B cell (primary cell): ENCODE measurements around the gene TFDP1. TPM values are rescaled to one million over a fixed set of nuclear protein-coding genes. Genes with fewer than 3 reads are reported as not detected.

ENCODE experiments used
- ATAC-seq: fragments of 200-7000 bp; cut with Tn5 transposase; one replicate; pipeline ENCODE4 v1.10.0; 2021; ENCODE audit warnings: low read depth, mild to moderate bottlenecking, moderate number of reproducible peaks, moderate library complexity
- CTCF ChIA-PET: fragments of 350-600 bp; sonication (Branson Sonifier 250); formaldehyde crosslinking; loops from one replicate; lab custom pipeline; 2021; ENCODE audit warnings: antibody characterized with exemption, inconsistent platforms; lab: Charles Lee
- POLR2A ChIA-PET: fragments of 350-600 bp; sonication (Branson Sonifier 250); formaldehyde crosslinking; loops from one replicate; lab custom pipeline; 2021; ENCODE audit warnings: antibody characterized with exemption; lab: Charles Lee
- DNase-seq: peaks from one replicate; pipeline ENCODE4 v3.0.0; 2013
- H2AFZ ChIP-seq: 2 replicates; pipeline ENCODE4 v1.6.1; 2012; ENCODE audit warnings: mild to moderate bottlenecking, low read depth, low read length; ENCODE audit not compliant: insufficient read depth, poor library complexity, severe bottlenecking
- H3K27ac ChIP-seq, 2 donors: 1 replicate in 1 of 2; 2 replicates in 1 of 2; pipeline ENCODE4 v1.5.1; 2012 to 2013; ENCODE audit warnings: low read length in 2 of 2, mild to moderate bottlenecking in 2 of 2, moderate library complexity in 1 of 2
- H3K27me3 ChIP-seq, 4 experiments: fragments of 200-600 bp in 1 of 4; sonication (generic) in 1 of 4; replicated peaks in 1 of 4; 1 replicate in 2 of 4; 2 replicates in 2 of 4; pipeline versions ENCODE4 v1.6.1 to v1.7.0; 2013 to 2016; ENCODE audit warnings: low read length in 3 of 4, mild to moderate bottlenecking in 2 of 4, mixed read lengths in 1 of 4, moderate library complexity in 1 of 4; ENCODE audit not compliant: insufficient read depth in 4 of 4, control insufficient read depth in 3 of 4; ENCODE audit errors: control extremely low read depth in 1 of 4
- H3K36me3 ChIP-seq, 2 experiments: replicated peaks in 1 of 2; 1 replicate in 1 of 2; 2 replicates in 1 of 2; pipeline versions ENCODE4 v1.6.1 to v1.7.1; 2013; ENCODE audit warnings: low read length in 1 of 2; ENCODE audit not compliant: insufficient read depth in 2 of 2, control insufficient read depth in 1 of 2; ENCODE audit errors: control extremely low read depth in 1 of 2, extremely low read depth in 1 of 2
- H3K4me1 ChIP-seq, 2 donors: fragments of 200-600 bp in 1 of 2; sonication (generic) in 1 of 2; 1 replicate in 1 of 2; 2 replicates in 1 of 2; pipeline versions ENCODE4 v1.5.1 to v1.6.1; 2013 to 2017; ENCODE audit warnings: low read length in 2 of 2; ENCODE audit not compliant: control insufficient read depth in 2 of 2, insufficient read depth in 2 of 2
- H3K4me2 ChIP-seq: replicated peaks from 2 replicates; pipeline ENCODE3; 2012; ENCODE audit warnings: mild to moderate bottlenecking, low read depth, low read length; ENCODE audit not compliant: poor library complexity, severe bottlenecking
- H3K4me3 ChIP-seq, 5 experiments: fragments of 200-600 bp in 1 of 5; sonication (generic) in 1 of 5; 1 replicate in 3 of 5; 2 replicates in 2 of 5; pipeline versions ENCODE4 v1.5.1 to v1.7.0; 2011 to 2016; ENCODE audit warnings: low read length in 4 of 5, mild to moderate bottlenecking in 4 of 5, low read depth in 2 of 5, control low read depth in 1 of 5, moderate library complexity in 1 of 5; ENCODE audit not compliant: insufficient read depth in 1 of 5; ENCODE audit errors: control extremely low read depth in 1 of 5, extremely low read depth in 1 of 5
- H3K79me2 ChIP-seq: fragments of 200-600 bp; sonication (generic); one replicate; pipeline ENCODE4 v1.6.0; 2016; ENCODE audit warnings: low read length; ENCODE audit not compliant: control insufficient read depth, insufficient read depth
- H3K9ac ChIP-seq: fragments of 200-600 bp; sonication (generic); 2 replicates; pipeline ENCODE4 v1.6.1; 2017; ENCODE audit warnings: mild to moderate bottlenecking, low read length, moderate library complexity
- H3K9me3 ChIP-seq, 3 donors: one replicate each; pipeline versions ENCODE4 v1.6.1 to v1.7.1; 2013; ENCODE audit warnings: low read length in 2 of 3; ENCODE audit not compliant: control insufficient read depth in 2 of 3, insufficient read depth in 1 of 3; ENCODE audit errors: control extremely low read depth in 1 of 3
- H4K20me1 ChIP-seq: 2 replicates; pipeline ENCODE4 v1.6.0; 2012; ENCODE audit warnings: mild to moderate bottlenecking, low read length; ENCODE audit not compliant: insufficient read depth, control insufficient read depth, poor library complexity, severe bottlenecking
- H3K27ac Mint-ChIP-seq: one replicate; pipeline ENCODE4 v1.8.0; 2021; ENCODE audit warnings: mixed read lengths
- H3K27me3 Mint-ChIP-seq: one replicate; pipeline ENCODE4 v1.8.0; 2021; ENCODE audit warnings: mixed read lengths
- H3K4me1 Mint-ChIP-seq: one replicate; pipeline ENCODE4 v1.8.0; 2021; ENCODE audit warnings: mixed read lengths
- H3K4me3 Mint-ChIP-seq: one replicate; pipeline ENCODE4 v1.8.0; 2021; ENCODE audit warnings: mixed read lengths
- H3K9me3 Mint-ChIP-seq: one replicate; pipeline ENCODE4 v1.8.0; 2022; ENCODE audit warnings: mixed read lengths; ENCODE audit not compliant: insufficient read depth
- EZH2 ChIP-seq: IDR thresholded peaks from 2 replicates; pipeline ENCODE4 v1.6.1; 2012; ENCODE audit warnings: borderline replicate concordance, low read depth, mild to moderate bottlenecking, moderate library complexity, low read length; ENCODE audit not compliant: insufficient read depth, poor library complexity, severe bottlenecking
- WGBS: methylation state at CpG from one replicate; pipeline ENCODE4 v1.1.5; 2013; ENCODE audit warnings: missing lambda C conversion rate; ENCODE audit not compliant: insufficient coverage; 5-methylcytosine and 5-hydroxymethylcytosine counted together
- intact Hi-C: fragments of 100-400 bp; cut with micrococcal nuclease; formaldehyde crosslinking; loops from one replicate; pipeline ENCODE4 v1.10.0; 2022
- polyA plus RNA-seq: library from polyadenylated mRNA; depleted of rRNA; stranded (reverse); fragments of >200 nt; gene quantifications from 2 replicates; pipeline ENCODE4 v1.2.3, GENCODE V29; 2012
- total RNA-seq, 2 donors: library from RNA; stranded (reverse); fragments of 120-200 nt in 1 of 2; gene quantifications; 1 replicate in 1 of 2; 2 replicates in 1 of 2; pipeline versions ENCODE4 v1.2.3 to v1.2.4, GENCODE V29; 2013 to 2022
- TF ChIP-seq, protein P1 (sequence below): fragments of 200-600 bp; IDR thresholded peaks from one replicate; pipeline ENCODE4 v1.8.0; 2022; ENCODE audit warnings: antibody characterized with exemption, mild to moderate bottlenecking

TFDP1 gene
- total and polyA plus RNA-seq, 2 donors (not counting 1 experiment from before 2014, with no cell fraction given) = 19.1 to 31.1 TPM

DNA sequence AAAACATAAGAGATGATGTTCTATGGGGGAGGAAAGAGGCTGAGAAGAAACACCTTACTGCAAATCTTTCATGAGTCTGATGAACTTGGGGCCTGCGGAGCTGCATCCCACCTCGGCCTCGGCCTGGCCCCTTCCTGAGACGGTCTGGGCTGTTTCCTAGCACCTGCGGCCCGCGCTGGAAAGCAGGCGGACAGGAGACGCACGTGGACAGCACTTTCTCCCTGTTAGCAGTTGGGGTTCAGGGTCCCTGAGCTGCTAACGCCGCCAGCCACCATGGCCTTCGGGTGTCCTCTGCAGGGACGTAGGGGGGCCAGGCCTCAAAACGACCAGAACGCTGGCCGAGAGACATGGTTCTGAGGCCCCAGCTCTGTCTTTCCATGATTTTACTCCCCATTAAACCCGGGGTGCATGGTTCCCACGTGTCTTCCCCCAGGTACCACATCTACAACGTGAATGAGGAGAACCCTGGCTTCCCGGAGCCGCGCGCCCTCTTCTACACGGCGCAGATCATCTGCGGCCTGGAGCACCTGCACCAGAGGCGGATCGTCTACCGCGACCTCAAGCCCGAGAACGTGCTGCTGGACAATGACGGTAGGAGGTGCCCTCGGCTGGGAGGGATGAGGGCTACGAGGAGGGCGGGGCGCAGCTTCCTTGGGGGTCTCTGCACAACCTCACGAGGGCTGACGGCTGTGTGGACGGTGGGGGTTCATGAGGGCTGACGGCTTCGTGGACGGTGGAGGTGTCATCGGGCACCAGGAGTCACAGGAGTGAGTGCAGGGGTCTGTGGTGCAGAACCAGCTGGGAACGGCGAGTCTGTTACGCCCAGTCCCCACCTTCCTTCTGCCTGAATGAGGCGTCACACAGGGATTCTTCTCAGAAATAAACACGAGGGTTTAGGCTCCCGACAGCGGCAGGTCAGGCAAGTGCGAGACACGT, 86.8 kb downstream of the TFDP1 start:
- ChIA-PET POLR2A (no interaction called here), CTCF (no interaction called here)
- Histone ChIP-seq H3K4me3 (no peak overlapping the region), H3K9me3 (peaks cover 0 to 3% (median 0%) of the 10 kb centered on the region in 3 donors), H3K27ac (no peak overlapping the region), H3K79me2 (no peaks in the 10 kb centered on the region), H3K27me3 (peaks cover 0 to 4% (median 0%) of the 10 kb centered on the region in 4 experiments), H3K4me2 (no peak overlapping the region), H3K4me1 (no peaks in the 10 kb centered on the region), H3K9ac (no peak overlapping the region), H2AFZ (no peak overlapping the region), H3K36me3 (no peaks in the 10 kb centered on the region), H4K20me1 (no peaks in the 10 kb centered on the region)
- intact Hi-C loops = no loop called here
- Mint-ChIP-seq H3K4me1 (no peaks in the 10 kb centered on the region), H3K9me3 (no peaks in the 10 kb centered on the region), H3K4me3 (no peak overlapping the region), H3K27ac (no peak overlapping the region), H3K27me3 (peaks cover 7% of the 10 kb centered on the region)
- TF ChIP-seq, protein P1, sequence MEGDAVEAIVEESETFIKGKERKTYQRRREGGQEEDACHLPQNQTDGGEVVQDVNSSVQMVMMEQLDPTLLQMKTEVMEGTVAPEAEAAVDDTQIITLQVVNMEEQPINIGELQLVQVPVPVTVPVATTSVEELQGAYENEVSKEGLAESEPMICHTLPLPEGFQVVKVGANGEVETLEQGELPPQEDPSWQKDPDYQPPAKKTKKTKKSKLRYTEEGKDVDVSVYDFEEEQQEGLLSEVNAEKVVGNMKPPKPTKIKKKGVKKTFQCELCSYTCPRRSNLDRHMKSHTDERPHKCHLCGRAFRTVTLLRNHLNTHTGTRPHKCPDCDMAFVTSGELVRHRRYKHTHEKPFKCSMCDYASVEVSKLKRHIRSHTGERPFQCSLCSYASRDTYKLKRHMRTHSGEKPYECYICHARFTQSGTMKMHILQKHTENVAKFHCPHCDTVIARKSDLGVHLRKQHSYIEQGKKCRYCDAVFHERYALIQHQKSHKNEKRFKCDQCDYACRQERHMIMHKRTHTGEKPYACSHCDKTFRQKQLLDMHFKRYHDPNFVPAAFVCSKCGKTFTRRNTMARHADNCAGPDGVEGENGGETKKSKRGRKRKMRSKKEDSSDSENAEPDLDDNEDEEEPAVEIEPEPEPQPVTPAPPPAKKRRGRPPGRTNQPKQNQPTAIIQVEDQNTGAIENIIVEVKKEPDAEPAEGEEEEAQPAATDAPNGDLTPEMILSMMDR = no peak
- no peak for TF ChIP-seq EZH2
- DNase-seq (no peak), ATAC-seq (no peak)
- WGBS = 93% methylated on average over 54 of the region's 54 CpGs

DNA sequence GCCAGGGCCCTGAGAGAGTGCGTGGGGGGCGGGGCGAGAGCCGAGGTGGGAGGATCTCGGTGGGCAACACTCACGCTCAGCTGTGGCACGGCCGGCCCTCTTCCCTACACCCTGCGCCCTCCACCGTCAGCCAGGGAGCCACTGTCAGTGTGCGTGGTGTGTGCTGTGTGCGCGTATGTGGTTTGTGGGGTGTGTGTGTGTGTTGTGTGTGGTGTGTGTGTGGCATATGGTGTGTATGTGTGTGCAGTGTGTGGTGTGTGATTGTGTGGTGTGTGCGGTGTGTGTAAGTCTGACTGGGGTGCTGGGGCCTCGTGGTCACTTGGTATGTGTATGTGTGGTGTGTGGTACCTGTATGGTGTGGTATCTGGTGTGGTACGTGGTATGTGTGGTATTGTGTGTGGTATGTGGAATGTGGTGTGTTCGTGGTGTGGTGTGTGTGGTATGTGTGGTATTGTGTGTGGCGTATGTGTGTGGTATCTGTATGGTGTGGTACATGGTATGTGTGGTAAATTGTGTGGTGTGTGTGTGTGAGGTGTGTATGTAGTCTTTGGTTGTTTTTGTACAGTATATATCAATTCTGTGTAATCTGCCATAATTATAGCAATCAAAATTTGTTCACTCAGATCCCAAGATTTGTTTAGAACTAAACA, 87.6 kb downstream of the TFDP1 start:
- H4K20me1 ChIP-seq = no peaks in the 10 kb centered on the region
- no peak overlapping the region for H2AFZ ChIP-seq
- no peak overlapping the region for H3K4me3 ChIP-seq
- peaks cover 7% of the 10 kb centered on the region for H3K27me3 Mint-ChIP-seq
- no peaks in the 10 kb centered on the region for H3K36me3 ChIP-seq
- H3K27me3 ChIP-seq = peaks cover 0 to 4% (median 0%) of the 10 kb centered on the region in 4 experiments
- H3K4me2 ChIP-seq = no peak overlapping the region
- H3K9me3 Mint-ChIP-seq = no peaks in the 10 kb centered on the region
- H3K4me3 Mint-ChIP-seq = no peak overlapping the region
- DNase-seq (no peak), ATAC-seq (no peak)
- H3K79me2 ChIP-seq = no peaks in the 10 kb centered on the region
- H3K9me3 ChIP-seq = peaks cover 0 to 3% (median 0%) of the 10 kb centered on the region in 3 donors
- 89% methylated on average over 18 of the region's 18 CpGs for WGBS
- H3K27ac ChIP-seq = no peak overlapping the region
- H3K9ac ChIP-seq = no peak overlapping the region
- no peaks in the 10 kb centered on the region for H3K4me1 Mint-ChIP-seq
- no peak for TF ChIP-seq EZH2
- TF ChIP-seq, protein P1 = no peak
- no peaks in the 10 kb centered on the region for H3K4me1 ChIP-seq
- ChIA-PET CTCF (no interaction called here), POLR2A (no interaction called here)
- no peak overlapping the region for H3K27ac Mint-ChIP-seq
- intact Hi-C loops = no loop called here
